ENCODE results near the gene PKD1L1.

The PKD1L1 gene

DNA sequence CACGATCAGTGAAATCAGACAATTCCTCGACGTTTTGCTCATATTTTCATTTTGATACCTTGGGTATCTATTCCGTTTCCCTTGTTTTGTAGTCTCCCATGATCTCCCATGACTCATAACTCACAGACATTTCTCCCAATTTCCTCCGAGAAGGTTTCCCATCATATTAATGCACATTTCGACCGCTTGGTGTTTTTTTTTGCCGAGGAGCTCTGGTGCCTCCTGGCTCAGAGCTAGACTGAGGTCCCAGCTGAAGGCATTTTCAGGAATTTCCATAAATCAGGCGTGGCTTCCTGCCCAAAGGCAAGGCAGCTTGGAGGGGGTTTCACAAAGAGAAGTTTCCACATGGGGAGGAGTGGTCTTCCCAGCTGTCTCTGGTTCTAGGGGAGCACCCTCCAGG is 218.1 kb downstream of the PKD1L1 start:
- no peak for DNase-seq (ENCODE audit: low spot score)

DNA sequence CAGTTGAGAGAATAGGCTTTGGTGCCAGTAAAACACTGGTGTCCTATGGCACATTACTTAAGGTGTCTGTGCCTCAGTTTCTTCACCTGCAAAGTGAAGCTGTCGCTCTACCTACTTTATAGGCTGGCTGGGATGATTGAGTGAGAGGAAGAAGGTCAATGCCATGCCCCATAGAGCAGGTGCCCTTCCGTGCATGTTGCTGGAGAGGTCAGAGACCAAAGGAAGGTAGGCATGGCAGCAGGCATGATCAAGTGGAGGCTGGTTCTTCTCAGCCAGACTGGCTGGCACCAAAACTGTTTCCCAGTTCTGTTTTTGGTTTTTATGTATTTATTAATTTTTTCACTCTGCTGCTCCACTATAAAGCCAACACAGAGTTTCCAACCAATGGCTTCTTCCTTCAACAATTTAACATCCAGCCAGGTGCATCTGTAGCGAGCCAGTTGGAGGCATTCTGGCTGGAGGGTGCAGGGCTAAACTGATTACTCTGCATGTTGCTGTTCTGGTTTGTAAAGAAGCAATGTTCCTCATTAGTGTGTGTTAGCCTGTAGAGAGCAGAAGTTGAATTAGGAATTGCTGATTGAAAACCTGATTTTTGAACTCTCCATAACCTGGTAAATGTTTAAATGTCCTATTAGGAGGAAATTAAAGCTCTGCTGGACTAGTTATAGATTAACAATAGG is 222.1 kb downstream of the PKD1L1 start:
- no peak for DNase-seq (ENCODE audit: low spot score)

DNA sequence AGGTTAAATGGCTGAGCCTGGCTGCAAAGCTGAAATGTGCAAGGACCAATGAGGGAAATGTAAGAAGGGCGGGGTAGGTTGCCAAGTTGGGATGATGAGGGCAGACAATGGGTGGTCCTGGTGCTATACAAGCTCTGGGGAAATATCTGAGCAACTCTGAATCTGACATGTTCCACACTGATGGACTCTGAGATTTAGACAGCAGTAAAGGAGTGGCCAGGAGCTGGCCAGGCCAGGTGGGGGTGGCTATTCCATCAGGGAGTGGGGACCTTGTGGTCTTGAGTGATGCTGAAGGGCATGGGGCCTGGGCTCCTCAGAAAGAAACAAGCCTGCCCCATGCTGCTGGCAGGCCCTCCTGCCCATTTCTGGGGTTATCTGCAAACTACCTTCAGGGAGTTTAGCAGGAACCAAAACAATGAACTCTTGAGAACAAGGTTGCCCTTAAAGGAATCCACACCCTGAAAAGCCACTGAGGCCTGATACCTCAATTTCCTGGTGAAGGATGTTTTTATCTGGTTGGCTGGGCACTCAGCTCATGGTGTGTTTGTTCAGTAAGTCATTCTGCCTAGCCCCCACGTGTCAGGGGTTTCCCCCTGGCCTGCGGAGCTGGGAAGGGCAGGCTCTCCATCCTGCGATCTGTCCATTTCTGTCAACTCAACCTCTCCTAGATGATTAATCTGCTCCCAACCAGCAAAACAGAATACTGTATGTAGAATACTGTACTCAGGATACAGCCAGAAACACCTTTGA is 223.1 kb downstream of the PKD1L1 start:
- DNase-seq (ENCODE audit: low spot score): no peak

Data from COLO829 (cell line).